ACHN (cell line): Measurements from ENCODE around the gene ZCCHC14.
"Not testable (repeated sequence)": the region's sequence is repeated elsewhere in the genome, so short reads cannot be mapped to it uniquely, and the experiment has no call there.

Source experiments
- DNase-seq: peaks from one replicate; pipeline ENCODE4 v3.0.0-alpha.2; 2015
- in situ Hi-C: cut with HindIII; loops from 2 replicates; pipeline ENCODE4 v1.10.0; 2017; ENCODE audit warnings: low sequenced_read_pairs, low pct_ligation_motif_present, low pct_unique_long_range_greater_than_20kb

The ZCCHC14 gene

GRCh38 chr16:87501117-87501516 lies 8.3 kb upstream of the ZCCHC14 start:
- DNase-seq: no peak
- in situ Hi-C loops: no loop called here

- in situ Hi-C loops: no loop called here
- peak; percentile 31 for DNase-seq
Measured at GRCh38 chr16:87499189-87499486, 6.3 kb upstream of the ZCCHC14 start.

GRCh38 chr16:87498324-87499188 lies 5.7 kb upstream of the ZCCHC14 start:
- in situ Hi-C loops: no loop called here
- DNase-seq: no peak

- in situ Hi-C loops: not testable (repeated sequence)
Measured at GRCh38 chr16:87497767-87498290, 5.0 kb upstream of the ZCCHC14 start.

GRCh38 chr16:87497023-87497766 lies 4.4 kb upstream of the ZCCHC14 start:
- DNase-seq, in situ Hi-C loops: not testable (repeated sequence)

More at GRCh38 chr16:87497767-87498290, 5.0 kb upstream of the ZCCHC14 start:
- not testable (repeated sequence) for DNase-seq

- in situ Hi-C loops: no loop called here
- DNase-seq: no peak
Measured at GRCh38 chr16:87496447-87496801, 3.6 kb upstream of the ZCCHC14 start.

- in situ Hi-C loops: no loop called here
- DNase-seq: no peak
Measured at GRCh38 chr16:87495578-87496446, 3.0 kb upstream of the ZCCHC14 start.

GRCh38 chr16:87493608-87494280 lies 920 bp upstream of the ZCCHC14 start:
- peak; percentile 64 for DNase-seq
- in situ Hi-C loops: no loop called here

GRCh38 chr16:87492291-87492630 lies 563 bp downstream of the ZCCHC14 start:
- in situ Hi-C loops: no loop called here

GRCh38 chr16:87491522-87492290 lies 1.1 kb downstream of the ZCCHC14 start:
- DNase-seq: peak; percentile 41
- in situ Hi-C loops: no loop called here

More at GRCh38 chr16:87492291-87492630, 563 bp downstream of the ZCCHC14 start:
- DNase-seq: no peak

- in situ Hi-C loops, DNase-seq: not testable (repeated sequence)
Measured at GRCh38 chr16:87490799-87491521, 1.9 kb downstream of the ZCCHC14 start.

- no peak for DNase-seq
- in situ Hi-C loops: no loop called here
Measured at GRCh38 chr16:87490096-87490798, 2.6 kb downstream of the ZCCHC14 start.

- in situ Hi-C loops: no loop called here
- no peak for DNase-seq
Measured at GRCh38 chr16:87489434-87490045, 3.3 kb downstream of the ZCCHC14 start.

GRCh38 chr16:87488960-87489359 lies 3.9 kb downstream of the ZCCHC14 start:
- in situ Hi-C loops, DNase-seq: not testable (repeated sequence)

GRCh38 chr16:87487361-87487924 lies 5.4 kb downstream of the ZCCHC14 start:
- no peak for DNase-seq
- in situ Hi-C loops: no loop called here

GRCh38 chr16:87486713-87487247 lies 6.0 kb downstream of the ZCCHC14 start:
- no peak for DNase-seq
- in situ Hi-C loops: no loop called here
